H1 (cell line): ENCODE measurements around the gene FJX1. TPM values are rescaled to one million over a fixed set of nuclear protein-coding genes. Genes with fewer than 3 reads are reported as not detected.

Experiments used
- BACH1 ChIP-seq: IDR thresholded peaks from 2 replicates; pipeline ENCODE4 v1.6.1; 2012; ENCODE audit warnings: low read length, improper control_type of control experiment
- RBBP5 ChIP-seq: IDR thresholded peaks from 2 replicates; pipeline ENCODE4 v1.7.1; 2012; ENCODE audit warnings: low read depth, mild to moderate bottlenecking, inconsistent platforms, low read length, moderate library complexity, borderline replicate concordance
- SRF ChIP-seq: IDR thresholded peaks from 2 replicates; pipeline ENCODE4 v1.6.1; 2011; ENCODE audit warnings: mild to moderate bottlenecking, low read depth, low read length, moderate library complexity
- SUZ12 ChIP-seq: fragments of 200-600 bp; sonication (generic); IDR thresholded peaks from 2 replicates; pipeline ENCODE4 v1.6.1; 2012; ENCODE audit warnings: mild to moderate bottlenecking, inconsistent platforms, low read length, moderate library complexity, mixed read lengths
- TAF7 ChIP-seq: optimal IDR thresholded peaks from 2 replicates; pipeline ENCODE3; 2011; ENCODE audit warnings: low read depth, mild to moderate bottlenecking, inconsistent platforms, low read length, moderate library complexity, borderline replicate concordance
- TEAD4 ChIP-seq: IDR thresholded peaks from 2 replicates; pipeline ENCODE4 v1.6.1; 2012; ENCODE audit warnings: low read depth, low read length, inconsistent platforms, mixed read lengths
- YY1 ChIP-seq: IDR thresholded peaks from 2 replicates; pipeline ENCODE4 v1.6.1; 2011; ENCODE audit warnings: low read depth, mild to moderate bottlenecking, low read length
- polyA plus RNA-seq, 7 experiments: library from polyadenylated mRNA; depleted of rRNA in 3 of 7; stranded (reverse) in 5 of 7; unstranded in 2 of 7; fragments of >200 nt in 5 of 7; fragments of 200-250 nt in 2 of 7; gene quantifications; 1 replicate in 5 of 7; 2 replicates in 1 of 7; 4 replicates in 1 of 7; pipeline versions ENCODE4 v1.2.1 to v1.2.3, GENCODE V29; 2011 to 2013; ENCODE audit warnings: missing spikeins in 2 of 7, mixed read lengths in 2 of 7
- total RNA-seq: library from RNA; stranded (reverse); fragmentation: NEBNext Ultra II Directional; extraction: Animal tissue kit (Norgen Biotek cat#: 25700); gene quantifications from 2 replicates; pipeline ENCODE4 v1.2.1, GENCODE V29; 2021

The FJX1 gene
- total and polyA plus RNA-seq, 2 of the 8 experiments (the other 6 are each of a cell fraction or from before 2014, with no cell fraction given) = 6.3 to 13.3 TPM

DNA sequence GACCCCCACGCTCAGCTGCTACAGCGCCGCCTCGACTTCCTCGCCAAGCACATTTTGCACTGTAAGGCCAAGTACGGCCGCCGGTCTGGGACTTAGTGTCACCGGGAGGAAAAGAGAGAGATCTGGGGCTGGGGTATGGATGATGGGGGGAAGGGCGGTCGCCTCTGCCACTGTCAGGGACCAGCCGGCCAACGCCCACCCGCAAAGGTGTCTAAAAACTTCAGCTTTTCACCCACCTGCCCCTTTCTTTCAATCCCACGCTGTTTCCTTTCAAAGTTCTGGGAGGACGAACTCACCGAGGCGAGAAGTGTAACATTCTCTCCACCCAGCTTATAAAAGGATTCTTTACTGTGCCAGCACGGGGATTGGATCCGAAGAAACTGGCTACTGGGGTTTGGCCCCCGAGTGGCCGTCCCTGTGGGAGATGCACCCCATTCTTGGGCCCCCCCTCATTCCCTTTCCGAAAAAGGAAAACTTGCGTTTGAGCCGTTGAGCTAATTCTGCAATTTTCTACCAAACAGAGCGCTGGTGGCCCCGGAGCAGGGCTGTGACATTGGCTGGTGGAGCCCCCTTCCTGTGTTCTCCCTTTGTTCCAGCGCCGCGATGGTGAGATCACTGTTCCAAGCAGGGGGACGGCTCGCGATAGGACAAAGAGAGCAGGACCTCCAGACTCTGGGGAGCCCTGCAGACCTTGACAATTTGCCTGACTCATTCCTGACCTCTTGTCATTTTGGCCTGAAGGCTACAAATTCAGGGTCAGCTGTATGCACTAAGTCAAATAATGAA is 1.8 kb downstream of the FJX1 start (continued):
- TF ChIP-seq YY1 = no peak
- TF ChIP-seq TAF7 = no peak
- TF ChIP-seq BACH1 = 0 out of 2 replicates have a peak, but pooled peaks have one; percentile 5
- peak; percentile 29; the same call in 1 of the 2 replicates for TF ChIP-seq RBBP5
- TF ChIP-seq TEAD4 = no peak
- TF ChIP-seq SRF = no peak
- TF ChIP-seq SUZ12 = peak; percentile 67; the same call in 1 of the 2 replicates
- TF ChIP-seq, all 59 proteins: peak for 8
